ENCODE results near the gene MADD. TPM values are rescaled to one million over a fixed set of nuclear protein-coding genes. Genes with fewer than 3 reads are reported as not detected.

Gene MADD
- total RNA-seq, 1 donor from 2014 or later, result 50.1 TPM

GRCh38 chr11:47338396-47339241 is 68.7 kb downstream of the MADD start:
- DNase-seq, result no peak
- no peaks in the 10 kb centered on the region for H3K27me3 ChIP-seq
- H3K4me3 ChIP-seq, result no peak overlapping the region
- ATAC-seq, result no peak
- no peaks in the 10 kb centered on the region for H3K36me3 ChIP-seq
- H3K9me3 ChIP-seq, result no peaks in the 10 kb centered on the region
- H3K4me1 ChIP-seq, result no peaks in the 10 kb centered on the region
- no peak for TF ChIP-seq CTCF (IDR thresholded peaks at IDR 0.05)
- H3K27ac ChIP-seq, result no peak overlapping the region
- intact Hi-C loops (cut with DNase I), result no loop called here

DNA sequence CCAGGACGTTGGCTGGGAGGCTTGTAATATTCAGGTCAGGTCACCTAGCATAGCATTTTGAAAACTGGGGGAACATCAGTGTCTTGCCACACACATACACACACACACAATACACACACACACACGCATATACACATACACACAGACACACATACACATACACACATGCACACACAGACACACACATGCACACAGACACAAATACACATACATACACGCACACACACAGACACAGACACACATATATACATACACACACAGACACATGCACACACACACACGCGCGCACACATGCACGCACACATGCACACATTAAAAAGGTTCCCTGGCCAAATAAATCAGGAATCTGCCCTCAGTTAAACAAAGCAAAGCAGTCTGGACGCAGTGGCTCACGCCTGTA is 70.1 kb downstream of the MADD start:
- H3K27ac ChIP-seq, result no peak overlapping the region
- TF ChIP-seq CTCF (IDR thresholded peaks at IDR 0.05), result no peak
- no peak for DNase-seq

GRCh38 chr11:47340980-47341775 is 71.2 kb downstream of the MADD start:
- no peak overlapping the region for H3K4me3 ChIP-seq
- no peaks in the 10 kb centered on the region for H3K36me3 ChIP-seq
- no peak for DNase-seq
- no peak for ATAC-seq
- intact Hi-C loops (cut with DNase I), result no loop called here
- no peak for TF ChIP-seq CTCF (IDR thresholded peaks at IDR 0.05)
- no peaks in the 10 kb centered on the region for H3K27me3 ChIP-seq
- no peaks in the 10 kb centered on the region for H3K4me1 ChIP-seq
- H3K27ac ChIP-seq, result no peak overlapping the region
- H3K9me3 ChIP-seq, result no peaks in the 10 kb centered on the region

More for the DNA sequence above, 70.1 kb downstream of the MADD start:
- no peak for ATAC-seq
- Histone ChIP-seq H3K4me1 (no peaks in the 10 kb centered on the region), H3K36me3 (no peaks in the 10 kb centered on the region), H3K9me3 (no peaks in the 10 kb centered on the region), H3K4me3 (no peak overlapping the region), H3K27me3 (no peaks in the 10 kb centered on the region)
- intact Hi-C loops (cut with DNase I), result no loop called here

DNA sequence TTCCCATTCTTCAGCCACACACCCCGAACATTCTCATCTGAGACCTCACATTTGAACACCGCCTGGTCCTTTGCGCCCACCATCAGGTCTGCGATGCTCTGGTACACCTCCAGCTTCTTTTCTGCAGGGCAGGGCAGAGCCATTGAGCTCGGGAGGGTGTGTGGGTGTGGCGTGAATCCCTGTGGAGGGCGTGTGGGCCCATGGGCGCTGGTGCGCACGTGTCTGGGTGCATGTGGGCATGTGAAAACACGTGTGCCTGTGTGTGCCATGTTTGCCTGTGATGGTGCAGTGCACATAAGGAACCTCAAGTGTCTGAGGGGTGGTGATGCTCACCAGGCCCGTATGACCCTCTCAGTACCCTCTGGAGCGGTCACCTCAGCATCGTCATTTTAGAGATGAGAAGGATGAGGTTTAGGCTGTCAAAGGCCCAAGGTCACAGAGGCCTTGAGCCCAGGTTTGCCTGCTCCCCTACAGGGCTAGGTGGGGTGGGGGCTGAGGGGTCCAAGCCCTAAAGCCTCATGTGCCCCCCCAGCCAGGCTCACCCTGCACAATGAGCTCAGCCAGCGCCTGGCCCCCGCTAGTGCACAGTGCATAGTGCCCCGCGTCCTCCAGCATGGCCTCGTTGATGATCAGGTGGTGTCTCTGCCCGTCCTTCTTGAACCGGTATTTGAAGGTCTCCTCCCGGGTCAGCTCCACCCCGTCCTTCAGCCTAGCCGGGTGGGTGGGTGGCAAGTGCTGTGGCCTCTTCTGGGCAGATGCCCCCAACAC is 72.3 kb downstream of the MADD start:
- H3K4me1 ChIP-seq, result no peaks in the 10 kb centered on the region
- no peak for TF ChIP-seq CTCF (IDR thresholded peaks at IDR 0.05)
- H3K9me3 ChIP-seq, result no peaks in the 10 kb centered on the region
- H3K27me3 ChIP-seq, result no peaks in the 10 kb centered on the region
- DNase-seq (peak; percentile 48), ATAC-seq (no peak)
- intact Hi-C loops (cut with DNase I), result no loop called here
- no peaks in the 10 kb centered on the region for H3K36me3 ChIP-seq
- no peak overlapping the region for H3K27ac ChIP-seq
- H3K4me3 ChIP-seq, result no peak overlapping the region

DNA sequence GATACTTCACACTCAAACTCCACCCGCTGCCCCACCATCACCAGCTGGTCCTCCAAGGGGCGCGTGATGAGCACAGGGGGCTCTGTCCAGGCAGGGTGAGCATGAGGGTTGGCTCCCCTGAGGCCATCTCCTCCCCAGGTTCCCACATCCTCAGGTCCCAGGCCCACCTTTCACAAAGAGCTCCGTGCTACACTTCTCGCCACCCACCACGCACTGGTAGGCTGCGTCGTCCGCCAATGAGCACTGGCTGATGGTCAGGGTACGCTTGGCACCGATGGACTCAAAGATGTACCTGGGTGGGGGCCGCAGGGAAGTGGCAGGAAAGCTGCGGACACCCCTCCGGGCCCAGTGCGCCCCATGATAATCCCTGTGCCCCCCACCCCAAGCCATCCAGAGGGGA is 72.9 kb downstream of the MADD start:
- no peak for ATAC-seq
- intact Hi-C loops (cut with DNase I), result no loop called here

More for the DNA sequence above, 72.9 kb downstream of the MADD start:
- Histone ChIP-seq H3K4me3 (no peak overlapping the region), H3K9me3 (no peaks in the 10 kb centered on the region), H3K27ac (no peak overlapping the region), H3K36me3 (no peaks in the 10 kb centered on the region), H3K27me3 (no peaks in the 10 kb centered on the region), H3K4me1 (no peaks in the 10 kb centered on the region)
- no peak for TF ChIP-seq CTCF (IDR thresholded peaks at IDR 0.05)
- DNase-seq, result no peak

Measured in upper lobe of right lung (tissue), 1 donor.